ENCODE measurements around the gene SIX3.

DNA sequence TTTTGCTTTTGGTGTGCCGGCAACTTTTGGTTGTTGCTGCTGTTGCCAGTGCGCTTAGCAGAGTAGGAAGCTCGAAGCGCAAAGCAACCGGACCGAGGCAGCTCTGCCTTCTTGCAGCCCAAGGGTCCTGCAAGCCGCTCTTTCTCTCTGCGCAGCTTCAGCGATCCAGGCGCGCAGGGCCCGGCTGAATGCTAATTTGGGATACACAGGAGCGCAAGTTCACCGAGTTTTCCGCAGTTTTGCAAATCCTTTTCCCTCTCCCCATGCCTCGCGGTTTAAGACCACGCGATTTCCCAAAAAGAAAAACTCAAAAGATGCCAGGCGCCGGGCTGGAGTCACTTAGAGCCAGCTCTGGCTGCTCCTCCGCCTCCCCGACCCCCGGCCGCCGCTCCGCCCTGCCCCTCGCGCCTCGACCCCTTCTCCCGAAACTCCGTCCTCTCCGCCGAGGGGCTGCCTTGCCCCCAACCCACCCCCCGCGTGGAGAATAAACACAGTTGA is 13.5 kb upstream of the SIX3 start:
- no peak for TF ChIP-seq CTCF (IDR thresholded peaks at IDR 0.05; ENCODE audit: insufficient read depth, low read length)
- TF ChIP-seq, protein P1, sequence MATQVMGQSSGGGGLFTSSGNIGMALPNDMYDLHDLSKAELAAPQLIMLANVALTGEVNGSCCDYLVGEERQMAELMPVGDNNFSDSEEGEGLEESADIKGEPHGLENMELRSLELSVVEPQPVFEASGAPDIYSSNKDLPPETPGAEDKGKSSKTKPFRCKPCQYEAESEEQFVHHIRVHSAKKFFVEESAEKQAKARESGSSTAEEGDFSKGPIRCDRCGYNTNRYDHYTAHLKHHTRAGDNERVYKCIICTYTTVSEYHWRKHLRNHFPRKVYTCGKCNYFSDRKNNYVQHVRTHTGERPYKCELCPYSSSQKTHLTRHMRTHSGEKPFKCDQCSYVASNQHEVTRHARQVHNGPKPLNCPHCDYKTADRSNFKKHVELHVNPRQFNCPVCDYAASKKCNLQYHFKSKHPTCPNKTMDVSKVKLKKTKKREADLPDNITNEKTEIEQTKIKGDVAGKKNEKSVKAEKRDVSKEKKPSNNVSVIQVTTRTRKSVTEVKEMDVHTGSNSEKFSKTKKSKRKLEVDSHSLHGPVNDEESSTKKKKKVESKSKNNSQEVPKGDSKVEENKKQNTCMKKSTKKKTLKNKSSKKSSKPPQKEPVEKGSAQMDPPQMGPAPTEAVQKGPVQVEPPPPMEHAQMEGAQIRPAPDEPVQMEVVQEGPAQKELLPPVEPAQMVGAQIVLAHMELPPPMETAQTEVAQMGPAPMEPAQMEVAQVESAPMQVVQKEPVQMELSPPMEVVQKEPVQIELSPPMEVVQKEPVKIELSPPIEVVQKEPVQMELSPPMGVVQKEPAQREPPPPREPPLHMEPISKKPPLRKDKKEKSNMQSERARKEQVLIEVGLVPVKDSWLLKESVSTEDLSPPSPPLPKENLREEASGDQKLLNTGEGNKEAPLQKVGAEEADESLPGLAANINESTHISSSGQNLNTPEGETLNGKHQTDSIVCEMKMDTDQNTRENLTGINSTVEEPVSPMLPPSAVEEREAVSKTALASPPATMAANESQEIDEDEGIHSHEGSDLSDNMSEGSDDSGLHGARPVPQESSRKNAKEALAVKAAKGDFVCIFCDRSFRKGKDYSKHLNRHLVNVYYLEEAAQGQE (IDR thresholded peaks at IDR 0.05; ENCODE audit: insufficient replicate concordance, low read depth), result no peak
- no peak for TF ChIP-seq POLR2AphosphoS5 (IDR thresholded peaks at IDR 0.05; ENCODE audit: low read depth)

Measured in HL-60 (cell line).